Memory B cell (primary cell): ENCODE measurements around the gene OR1D2.

Source experiments
- ATAC-seq: fragments of 150-1000 bp; cut with Tn5 transposase; 2 replicates; pipeline ENCODE4 v1.10.0; 2021; ENCODE audit warnings: low read depth, mild to moderate bottlenecking, moderate library complexity
- DNase-seq, 2 donors: peaks; one replicate each; pipeline ENCODE4 v3.0.0; 2022; ENCODE audit warnings: low spot score in 2 of 2
- H3K27ac Mint-ChIP-seq: one replicate; pipeline ENCODE4 v1.8.0; 2022; ENCODE audit warnings: mild to moderate bottlenecking, moderate library complexity, mixed read lengths
- H3K27me3 Mint-ChIP-seq: one replicate; pipeline ENCODE4 v1.8.0; 2022; ENCODE audit warnings: mixed read lengths
- H3K36me3 Mint-ChIP-seq: one replicate; pipeline ENCODE4 v1.8.0; 2022; ENCODE audit warnings: mild to moderate bottlenecking, mixed read lengths
- H3K4me1 Mint-ChIP-seq: one replicate; pipeline ENCODE4 v1.8.0; 2022; ENCODE audit warnings: mixed read lengths
- H3K4me3 Mint-ChIP-seq: one replicate; pipeline ENCODE4 v1.8.0; 2022; ENCODE audit warnings: mild to moderate bottlenecking, moderate library complexity, mixed read lengths
- H3K9me3 Mint-ChIP-seq: one replicate; pipeline ENCODE4 v1.8.0; 2022; ENCODE audit warnings: mixed read lengths

Gene OR1D2

GRCh38 chr17:3039736-3040135, 64.5 kb downstream of the OR1D2 start:
- Mint-ChIP-seq H3K27ac (no peak overlapping the region), H3K9me3 (peaks cover 8% of the 10 kb centered on the region), H3K36me3 (peaks cover 2% of the 10 kb centered on the region), H3K4me3 (no peak overlapping the region), H3K4me1 (peaks cover 10% of the 10 kb centered on the region), H3K27me3 (peaks cover 16% of the 10 kb centered on the region)
- no peak for DNase-seq
- ATAC-seq: peak; percentile 63

DNA sequence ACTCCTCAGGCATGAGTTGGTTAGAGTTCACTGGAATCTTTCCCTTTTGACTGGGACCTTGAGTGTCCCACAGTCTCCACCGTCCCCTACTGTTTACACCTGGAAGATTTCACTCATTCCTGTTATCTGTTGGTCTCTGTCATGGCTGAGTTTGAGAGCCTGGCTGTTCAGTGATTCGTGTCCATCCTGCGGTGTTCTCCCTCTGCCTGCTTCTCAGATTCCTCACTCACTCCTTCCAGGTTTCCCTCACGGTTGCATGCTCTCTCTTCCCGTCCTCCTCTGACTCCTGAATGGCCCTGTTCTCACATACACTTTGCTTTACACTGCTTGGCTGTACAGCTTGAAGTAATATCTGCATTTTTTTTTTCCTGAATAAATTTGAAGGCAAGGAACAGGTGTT, 65.3 kb downstream of the OR1D2 start:
- H3K27ac Mint-ChIP-seq: no peak overlapping the region
- H3K4me3 Mint-ChIP-seq: no peak overlapping the region
- peaks cover 10% of the 10 kb centered on the region for H3K4me1 Mint-ChIP-seq
- H3K36me3 Mint-ChIP-seq: peaks cover 2% of the 10 kb centered on the region
- DNase-seq (peak in 1 of 2 donors; percentile 5), ATAC-seq (no peak)
- peaks cover 16% of the 10 kb centered on the region for H3K27me3 Mint-ChIP-seq
- H3K9me3 Mint-ChIP-seq: peaks cover 3% of the 10 kb centered on the region
